ENCODE results near the gene FBLIM1.

The FBLIM1 gene

DNA sequence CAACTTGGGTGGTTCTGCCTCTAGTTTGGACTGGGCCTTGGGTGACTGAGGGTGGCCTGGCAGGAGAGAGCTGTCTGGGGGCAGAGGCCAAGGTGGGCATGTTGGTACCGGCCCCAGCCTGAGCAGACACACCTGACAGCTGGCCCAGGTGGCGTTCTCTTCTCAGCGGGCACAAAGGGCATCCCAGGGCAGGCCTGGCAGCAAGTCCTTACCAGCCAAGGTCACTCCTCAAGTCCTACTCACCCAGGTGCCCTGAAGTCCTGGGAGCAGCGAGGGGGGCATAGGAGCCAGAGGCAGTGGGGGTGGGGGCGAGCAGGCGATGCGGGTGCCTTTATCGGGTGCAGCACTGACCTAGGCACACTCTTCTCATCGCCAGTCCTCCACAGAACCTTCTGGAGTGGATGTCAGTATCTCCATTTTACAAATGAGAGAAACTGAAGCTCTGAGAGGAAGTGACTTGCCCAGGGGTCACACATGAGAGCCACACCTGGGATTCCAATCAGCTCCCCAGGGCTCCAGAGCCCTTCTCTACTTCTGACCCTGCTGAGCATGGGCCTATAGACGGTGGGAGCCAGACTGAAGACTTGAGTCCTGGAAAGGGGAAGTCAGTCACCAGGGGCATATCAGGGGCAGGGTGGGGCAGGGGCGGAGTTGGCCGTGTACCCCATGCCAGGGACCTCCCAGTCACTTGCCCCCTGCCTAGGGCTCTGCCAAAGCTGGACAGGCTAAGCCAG is 23.1 kb upstream of the FBLIM1 start:
- DNase-seq (ENCODE audit: insufficient read length, low spot score) (no peak), FAIRE-seq (no peak)
- TF ChIP-seq TAF1 (IDR thresholded peaks at IDR 0.05; ENCODE audit: low read depth, low read length) (no peak), PAX5 (IDR thresholded peaks at IDR 0.05; ENCODE audit: insufficient read depth, low read length, severe bottlenecking) (no peak), SPI1 (IDR thresholded peaks at IDR 0.05; ENCODE audit: low read depth, low read length) (no peak), POU2F2 (IDR thresholded peaks at IDR 0.05; ENCODE audit: low read depth, low read length) (no peak), POLR2A (IDR thresholded peaks at IDR 0.05; ENCODE audit: low read depth, low read length) (0 out of 2 replicates have a peak, but pooled peaks have one; percentile 16), POLR2AphosphoS5 (IDR thresholded peaks at IDR 0.05; ENCODE audit: low read depth, low read length) (0 out of 2 replicates have a peak, but pooled peaks have one; percentile 2)

DNA sequence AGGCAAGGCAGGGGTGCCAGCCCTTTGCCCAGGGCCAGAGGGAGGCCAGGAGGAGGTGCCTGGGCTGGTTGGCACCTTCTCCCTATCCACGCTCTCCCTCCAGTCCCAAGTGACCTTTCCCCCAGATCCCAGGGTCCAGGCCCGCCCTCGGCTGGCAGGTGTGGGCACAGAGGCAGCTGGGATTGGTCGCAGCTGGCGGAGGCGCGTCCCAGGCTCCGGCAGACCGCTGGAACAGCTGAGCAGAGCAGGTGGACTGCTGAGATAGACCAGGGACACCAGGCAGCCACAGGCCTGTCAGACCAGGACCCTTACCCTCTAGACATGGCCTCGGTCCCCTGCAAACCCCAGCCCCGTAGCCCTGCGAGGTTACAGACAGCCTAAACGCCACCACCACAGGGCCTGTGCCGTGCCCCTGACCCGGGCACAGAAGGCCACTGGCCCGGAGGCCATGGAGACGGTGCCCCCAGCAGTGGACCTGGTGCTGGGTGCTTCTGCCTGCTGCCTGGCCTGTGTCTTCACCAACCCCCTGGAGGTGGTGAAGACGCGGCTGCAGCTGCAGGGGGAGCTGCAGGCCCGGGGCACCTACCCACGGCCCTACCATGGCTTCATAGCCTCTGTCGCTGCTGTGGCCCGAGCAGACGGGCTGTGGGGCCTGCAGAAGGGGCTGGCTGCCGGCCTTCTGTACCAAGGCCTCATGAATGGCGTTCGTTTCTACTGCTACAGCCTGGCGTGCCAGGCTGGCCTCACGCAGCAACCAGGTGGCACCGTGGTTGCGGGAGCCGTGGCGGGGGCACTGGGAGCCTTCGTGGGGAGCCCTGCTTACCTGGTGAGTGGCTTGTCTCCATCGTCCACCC is 22.3 kb upstream of the FBLIM1 start, which contains the start of gene SLC25A34:
SLC25A34 (plus strand) TSS at position 221 of the 854 bp plus-strand sequence; CDS start at position 449, 228 bp downstream.
- no peak for TF ChIP-seq POU2F2 (IDR thresholded peaks at IDR 0.05; ENCODE audit: low read depth, low read length)
- TF ChIP-seq POLR2A (IDR thresholded peaks at IDR 0.05; ENCODE audit: low read depth, low read length), result no peak
- no peak for TF ChIP-seq SPI1 (IDR thresholded peaks at IDR 0.05; ENCODE audit: low read depth, low read length)
- TF ChIP-seq POLR2AphosphoS5 (IDR thresholded peaks at IDR 0.05; ENCODE audit: low read depth, low read length), result no peak
- TF ChIP-seq PAX5 (IDR thresholded peaks at IDR 0.05; ENCODE audit: insufficient read depth, low read length, severe bottlenecking), result no peak
- no peak for TF ChIP-seq TAF1 (IDR thresholded peaks at IDR 0.05; ENCODE audit: low read depth, low read length)
- no peak for FAIRE-seq
- no peak for DNase-seq (ENCODE audit: insufficient read length, low spot score)

DNA sequence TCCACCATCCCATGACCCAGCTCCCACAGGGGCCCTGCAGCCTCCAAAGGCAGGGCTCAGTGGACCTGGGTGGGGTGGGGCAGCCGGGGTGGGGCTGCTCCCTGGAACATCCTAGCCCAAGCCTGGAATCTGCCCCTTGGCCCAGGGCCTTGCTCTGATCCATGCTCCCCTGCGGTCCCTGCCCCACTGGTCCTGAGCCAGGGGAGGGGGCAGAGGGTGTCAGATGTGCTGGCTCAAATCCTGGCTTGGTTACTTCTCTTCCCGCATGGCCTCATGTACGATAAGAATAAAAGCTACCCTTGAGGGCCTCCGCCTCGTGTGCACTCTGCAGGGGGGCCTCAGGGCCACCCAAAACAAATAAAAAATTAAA is 21.7 kb upstream of the FBLIM1 start:
- TF ChIP-seq PAX5 (IDR thresholded peaks at IDR 0.05; ENCODE audit: insufficient read depth, low read length, severe bottlenecking) (no peak), POU2F2 (IDR thresholded peaks at IDR 0.05; ENCODE audit: low read depth, low read length) (no peak), POLR2AphosphoS5 (IDR thresholded peaks at IDR 0.05; ENCODE audit: low read depth, low read length) (no peak), POLR2A (IDR thresholded peaks at IDR 0.05; ENCODE audit: low read depth, low read length) (no peak), TAF1 (IDR thresholded peaks at IDR 0.05; ENCODE audit: low read depth, low read length) (no peak), SPI1 (IDR thresholded peaks at IDR 0.05; ENCODE audit: low read depth, low read length) (no peak)
- DNase-seq (ENCODE audit: insufficient read length, low spot score), result no peak
- FAIRE-seq, result no peak

- FAIRE-seq (no peak), DNase-seq (ENCODE audit: insufficient read length, low spot score) (no peak)
- TF ChIP-seq POLR2AphosphoS5 (IDR thresholded peaks at IDR 0.05; ENCODE audit: low read depth, low read length) (no peak), SPI1 (IDR thresholded peaks at IDR 0.05; ENCODE audit: low read depth, low read length) (no peak), POU2F2 (IDR thresholded peaks at IDR 0.05; ENCODE audit: low read depth, low read length) (no peak), POLR2A (IDR thresholded peaks at IDR 0.05; ENCODE audit: low read depth, low read length) (no peak), PAX5 (IDR thresholded peaks at IDR 0.05; ENCODE audit: insufficient read depth, low read length, severe bottlenecking) (no peak), TAF1 (IDR thresholded peaks at IDR 0.05; ENCODE audit: low read depth, low read length) (no peak)
Observed at GRCh38 chr1:15737324-15738319, 21.0 kb upstream of the FBLIM1 start.

GRCh38 chr1:15738416-15739113 is 20.0 kb upstream of the FBLIM1 start:
- TF ChIP-seq POLR2AphosphoS5 (IDR thresholded peaks at IDR 0.05; ENCODE audit: low read depth, low read length) (no peak), SPI1 (IDR thresholded peaks at IDR 0.05; ENCODE audit: low read depth, low read length) (no peak), TAF1 (IDR thresholded peaks at IDR 0.05; ENCODE audit: low read depth, low read length) (no peak), PAX5 (IDR thresholded peaks at IDR 0.05; ENCODE audit: insufficient read depth, low read length, severe bottlenecking) (no peak)
- DNase-seq (ENCODE audit: insufficient read length, low spot score) (no peak), FAIRE-seq (no peak)

DNA sequence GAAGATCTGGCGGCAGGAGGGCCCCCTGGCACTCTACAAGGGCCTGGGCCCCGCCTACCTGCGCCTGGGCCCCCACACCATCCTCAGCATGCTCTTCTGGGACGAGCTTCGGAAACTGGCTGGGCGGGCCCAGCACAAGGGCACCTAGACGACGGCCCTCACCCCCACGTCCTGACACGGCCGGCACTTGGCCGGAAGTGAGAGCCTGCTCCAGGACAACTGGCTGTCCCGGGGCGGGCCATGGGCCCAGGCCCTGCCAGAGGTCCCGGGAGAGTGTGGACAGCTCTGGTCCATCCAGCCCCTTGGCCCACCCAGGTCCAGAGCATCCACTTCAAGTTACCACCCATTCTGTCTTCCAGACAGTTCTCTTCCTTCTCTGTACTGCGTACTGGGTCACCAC is 19.3 kb upstream of the FBLIM1 start:
- DNase-seq (ENCODE audit: insufficient read length, low spot score) (no peak), FAIRE-seq (no peak)
- TF ChIP-seq POLR2AphosphoS5 (IDR thresholded peaks at IDR 0.05; ENCODE audit: low read depth, low read length), result no peak
- TF ChIP-seq POU2F2 (IDR thresholded peaks at IDR 0.05; ENCODE audit: low read depth, low read length), result no peak
- no peak for TF ChIP-seq POLR2A (IDR thresholded peaks at IDR 0.05; ENCODE audit: low read depth, low read length)
- TF ChIP-seq TAF1 (IDR thresholded peaks at IDR 0.05; ENCODE audit: low read depth, low read length), result no peak
- TF ChIP-seq PAX5 (IDR thresholded peaks at IDR 0.05; ENCODE audit: insufficient read depth, low read length, severe bottlenecking), result no peak

GRCh38 chr1:15739745-15740144 is 18.9 kb upstream of the FBLIM1 start:
- TF ChIP-seq SPI1 (IDR thresholded peaks at IDR 0.05; ENCODE audit: low read depth, low read length), result no peak
- TF ChIP-seq POLR2AphosphoS5 (IDR thresholded peaks at IDR 0.05; ENCODE audit: low read depth, low read length), result no peak
- TF ChIP-seq POLR2A (IDR thresholded peaks at IDR 0.05; ENCODE audit: low read depth, low read length), result no peak
- no peak for TF ChIP-seq TAF1 (IDR thresholded peaks at IDR 0.05; ENCODE audit: low read depth, low read length)
- no peak for TF ChIP-seq PAX5 (IDR thresholded peaks at IDR 0.05; ENCODE audit: insufficient read depth, low read length, severe bottlenecking)
- TF ChIP-seq POU2F2 (IDR thresholded peaks at IDR 0.05; ENCODE audit: low read depth, low read length), result no peak
- DNase-seq (ENCODE audit: insufficient read length, low spot score), result no peak
- no peak for FAIRE-seq
